ENCODE results near the gene SLAMF6. TPM values are rescaled to one million over a fixed set of nuclear protein-coding genes. Genes with fewer than 3 reads are reported as not detected.
"Not testable (repeated sequence)": the region's sequence is repeated elsewhere in the genome, so short reads cannot be mapped to it uniquely, and the experiment has no call there.

SLAMF6 gene
- total and polyA plus RNA-seq, 4 experiments from 2014 or later = 56.4 to 105 (median 78.0) TPM

GRCh38 chr1:160563230-160563629 lies 40.2 kb upstream of the SLAMF6 start:
- intact Hi-C loops (cut with micrococcal nuclease); H3K4me3 ChIP-seq (ENCODE audit: low read length in 2 of 2); H3K36me3 ChIP-seq (ENCODE audit: insufficient read depth, low read length); H3K27me3 ChIP-seq (ENCODE audit: insufficient read depth, low read length); H3K9me3 ChIP-seq (ENCODE audit: control insufficient read depth in 1 of 2, low read length in 2 of 2); DNase-seq; H3K27ac ChIP-seq (ENCODE audit: low read depth, low read length); H3K27me3 Mint-ChIP-seq: not testable (repeated sequence)
- H3K4me1 Mint-ChIP-seq = peaks cover 79 to 100% (median 87%) of the 10 kb centered on the region in 4 donors
- POLR2A ChIA-PET (ENCODE audit: partially characterized antibody) = interaction anchor here (1.1 to 24.0 kb wide), 5 partner anchors 10 to 66 kb away, joined by 3 to 639 read pairs (median 5); partner anchors contain the start of genes CD84 and SLAMF6
- peak overlapping the region in 5 of 8 donors; percentile 29 to 66 (median 43) for H3K4me3 Mint-ChIP-seq
- peaks cover 40 to 49% of the 10 kb centered on the region in 2 donors for H3K36me3 Mint-ChIP-seq
- H3K27ac Mint-ChIP-seq = peak overlapping the region in 6 of 7 donors; percentile 5 to 96 (median 70)
- CTCF ChIA-PET (ENCODE audit: partially characterized antibody) = interaction anchor here (1.3 to 5.5 kb wide), 3 partner anchors 13 to 18 kb away, joined by 3 to 35 read pairs (median 7); partner anchors contain the start of gene CD84
- H3K9me3 Mint-ChIP-seq = peaks cover 0 to 20% (median 8%) of the 10 kb centered on the region in 8 donors
- peaks cover 94% of the 10 kb centered on the region for H3K4me1 ChIP-seq (ENCODE audit: insufficient read depth, low read length)

- H3K27ac Mint-ChIP-seq = peak overlapping the region; percentile 19 to 96 (median 43)
- CTCF ChIA-PET (ENCODE audit: partially characterized antibody) = interaction anchor here (1.3 to 5.5 kb wide), 3 partner anchors 12 to 17 kb away, joined by 3 to 35 read pairs (median 7); partner anchors contain the start of gene CD84
- H3K27me3 ChIP-seq (ENCODE audit: insufficient read depth, low read length); DNase-seq; H3K9me3 ChIP-seq (ENCODE audit: control insufficient read depth in 1 of 2, low read length in 2 of 2); H3K27ac ChIP-seq (ENCODE audit: low read depth, low read length); H3K36me3 ChIP-seq (ENCODE audit: insufficient read depth, low read length); intact Hi-C loops (cut with micrococcal nuclease); H3K4me3 ChIP-seq (ENCODE audit: low read length in 2 of 2); H3K27me3 Mint-ChIP-seq: not testable (repeated sequence)
- peaks cover 94% of the 10 kb centered on the region for H3K4me1 ChIP-seq (ENCODE audit: insufficient read depth, low read length)
- H3K4me1 Mint-ChIP-seq = peaks cover 76 to 100% (median 86%) of the 10 kb centered on the region in 4 donors
- POLR2A ChIA-PET (ENCODE audit: partially characterized antibody) = interaction anchor here (1.1 to 24.0 kb wide), 3 partner anchors 10 to 40 kb away, joined by 3 to 639 read pairs (median 5); partner anchors contain the start of genes CD84 and SLAMF6
- peaks cover 40 to 49% of the 10 kb centered on the region in 2 donors for H3K36me3 Mint-ChIP-seq
- peaks cover 0 to 20% (median 8%) of the 10 kb centered on the region in 8 donors for H3K9me3 Mint-ChIP-seq
- H3K4me3 Mint-ChIP-seq = peak overlapping the region in 5 of 8 donors; percentile 4 to 66 (median 7)
Observed at GRCh38 chr1:160562745-160563144, 39.7 kb upstream of the SLAMF6 start.

- H3K27ac Mint-ChIP-seq = peak overlapping the region; percentile 84 to 98 (median 93)
- Histone ChIP-seq H3K36me3 (ENCODE audit: insufficient read depth, low read length) (no peaks in the 10 kb centered on the region), H3K9me3 (ENCODE audit: control insufficient read depth in 1 of 2, low read length in 2 of 2) (no peaks in the 10 kb centered on the region), H3K4me1 (ENCODE audit: insufficient read depth, low read length) (peaks cover 94% of the 10 kb centered on the region), H3K27me3 (ENCODE audit: insufficient read depth, low read length) (no peaks in the 10 kb centered on the region), H3K27ac (ENCODE audit: low read depth, low read length) (peak overlapping the region; percentile 54), H3K4me3 (ENCODE audit: low read length in 2 of 2) (peak overlapping the region in 1 of 2 donors; percentile 42)
- CTCF ChIA-PET (ENCODE audit: partially characterized antibody) = interaction anchor here (0.8 to 20.9 kb wide), 7 partner anchors 12 to 146 kb away, joined by 3 to 359 read pairs (median 31); partner anchors contain the start of gene CD84
- H3K36me3 Mint-ChIP-seq = peaks cover 35 to 44% of the 10 kb centered on the region in 2 donors
- no peaks in the 10 kb centered on the region for H3K27me3 Mint-ChIP-seq
- no peak for DNase-seq
- peak overlapping the region; percentile 78 to 92 (median 82) for H3K4me3 Mint-ChIP-seq
- intact Hi-C loops (cut with micrococcal nuclease) = loop anchor here (1.0 to 2.0 kb wide), 2 partner anchors 7 to 16 kb away; no protein-coding TSS in a partner anchor
- peaks cover 70 to 94% (median 79%) of the 10 kb centered on the region in 4 donors for H3K4me1 Mint-ChIP-seq
- POLR2A ChIA-PET (ENCODE audit: partially characterized antibody) = interaction anchor here (0.8 to 24.0 kb wide), 11 partner anchors 12 to 151 kb away, joined by 3 to 639 read pairs (median 4); partner anchors contain the start of genes CD48 and CD84
- H3K9me3 Mint-ChIP-seq = peaks cover 0 to 20% (median 8%) of the 10 kb centered on the region in 8 donors
Observed at GRCh38 chr1:160560806-160561205, 37.8 kb upstream of the SLAMF6 start.

DNA sequence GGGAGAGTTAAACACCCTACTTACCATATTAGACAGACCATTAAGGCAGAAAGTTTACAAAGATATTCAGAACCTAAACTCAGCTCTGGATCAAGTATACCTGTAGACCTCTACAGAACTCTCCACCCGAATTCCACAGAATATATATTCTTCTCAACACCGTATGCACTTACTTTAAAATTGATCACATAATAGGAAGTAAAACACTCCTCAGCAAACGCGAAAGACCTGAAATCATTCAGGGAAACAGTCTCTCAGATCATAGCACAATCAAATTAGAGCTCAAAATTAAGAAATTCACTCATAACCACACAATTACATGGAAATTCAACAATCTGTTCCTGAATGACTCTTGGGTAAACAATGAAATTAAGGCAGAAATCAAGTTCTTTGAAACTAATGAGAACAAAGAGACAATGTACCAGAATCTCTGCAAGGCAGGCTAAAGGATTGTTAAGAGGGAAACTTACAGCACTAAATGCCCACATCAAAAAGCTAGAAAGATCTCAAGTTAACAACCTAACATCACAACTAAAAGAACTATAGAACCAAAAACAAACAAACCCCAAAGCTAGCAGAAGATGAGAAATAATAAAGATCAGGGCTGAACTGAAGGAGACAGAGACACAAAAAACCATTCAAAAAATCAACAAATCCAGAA lies 37.1 kb upstream of the SLAMF6 start:
- DNase-seq = peak in 4 of 5 donors; percentile 49 to 60 (median 54)
- H3K36me3 Mint-ChIP-seq = peaks cover 32 to 42% of the 10 kb centered on the region in 2 donors
- Histone ChIP-seq H3K4me3 (ENCODE audit: low read length in 2 of 2) (peak overlapping the region; percentile 34 to 42), H3K4me1 (ENCODE audit: insufficient read depth, low read length) (peaks cover 93% of the 10 kb centered on the region), H3K9me3 (ENCODE audit: control insufficient read depth in 1 of 2, low read length in 2 of 2) (no peaks in the 10 kb centered on the region), H3K27me3 (ENCODE audit: insufficient read depth, low read length) (no peaks in the 10 kb centered on the region), H3K36me3 (ENCODE audit: insufficient read depth, low read length) (no peaks in the 10 kb centered on the region), H3K27ac (ENCODE audit: low read depth, low read length) (peak overlapping the region; percentile 54)
- CTCF ChIA-PET (ENCODE audit: partially characterized antibody) = interaction anchor here (0.8 to 20.9 kb wide), 8 partner anchors 11 to 147 kb away, joined by 3 to 359 read pairs (median 17); partner anchors contain the start of gene CD84
- POLR2A ChIA-PET (ENCODE audit: partially characterized antibody) = interaction anchor here (0.8 to 24.0 kb wide), 13 partner anchors 12 to 151 kb away, joined by 3 to 639 read pairs (median 4); partner anchors contain the start of genes CD48 and CD84
- peaks cover 66 to 93% (median 76%) of the 10 kb centered on the region in 4 donors for H3K4me1 Mint-ChIP-seq
- peak overlapping the region; percentile 84 to 98 (median 93) for H3K27ac Mint-ChIP-seq
- H3K9me3 Mint-ChIP-seq = peaks cover 0 to 20% (median 8%) of the 10 kb centered on the region in 8 donors
- no peaks in the 10 kb centered on the region for H3K27me3 Mint-ChIP-seq
- peak overlapping the region; percentile 78 to 92 (median 82) for H3K4me3 Mint-ChIP-seq
- intact Hi-C loops (cut with micrococcal nuclease) = loop anchor here (1.0 to 2.0 kb wide), 2 partner anchors 8 to 17 kb away; no protein-coding TSS in a partner anchor

GRCh38 chr1:160559437-160559836 lies 36.4 kb upstream of the SLAMF6 start:
- H3K9me3 ChIP-seq (ENCODE audit: control insufficient read depth in 1 of 2, low read length in 2 of 2); H3K27me3 ChIP-seq (ENCODE audit: insufficient read depth, low read length); H3K36me3 ChIP-seq (ENCODE audit: insufficient read depth, low read length); H3K27me3 Mint-ChIP-seq; DNase-seq: not testable (repeated sequence)
- Histone ChIP-seq H3K27ac (ENCODE audit: low read depth, low read length) (peak overlapping the region; percentile 54), H3K4me3 (ENCODE audit: low read length in 2 of 2) (peak overlapping the region; percentile 34 to 42), H3K4me1 (ENCODE audit: insufficient read depth, low read length) (peaks cover 85% of the 10 kb centered on the region)
- intact Hi-C loops (cut with micrococcal nuclease) = loop anchor here (2.0 kb wide), 1 partner anchor 19 kb away; no protein-coding TSS in a partner anchor
- Mint-ChIP-seq H3K27ac (peak overlapping the region; percentile 84 to 98 (median 93)), H3K4me1 (peaks cover 59 to 85% (median 69%) of the 10 kb centered on the region in 4 donors), H3K9me3 (peaks cover 0 to 20% (median 8%) of the 10 kb centered on the region in 8 donors), H3K36me3 (peaks cover 27 to 36% of the 10 kb centered on the region in 2 donors), H3K4me3 (peak overlapping the region; percentile 78 to 92 (median 82))
- POLR2A ChIA-PET (ENCODE audit: partially characterized antibody) = interaction anchor here (0.9 to 24.0 kb wide), 10 partner anchors 11 to 108 kb away, joined by 3 to 639 read pairs (median 5); partner anchors contain the start of genes CD84, SLAMF1 and SLAMF6
- CTCF ChIA-PET (ENCODE audit: partially characterized antibody) = interaction anchor here (0.8 to 20.9 kb wide), 8 partner anchors 8 to 50 kb away, joined by 3 to 359 read pairs (median 18); partner anchors contain the start of genes CD84 and SLAMF6

GRCh38 chr1:160558660-160559380 lies 35.8 kb upstream of the SLAMF6 start:
- Histone ChIP-seq H3K4me1 (ENCODE audit: insufficient read depth, low read length) (peaks cover 79% of the 10 kb centered on the region), H3K4me3 (ENCODE audit: low read length in 2 of 2) (peak overlapping the region; percentile 21 to 42), H3K36me3 (ENCODE audit: insufficient read depth, low read length) (peaks cover 4% of the 10 kb centered on the region), H3K9me3 (ENCODE audit: control insufficient read depth in 1 of 2, low read length in 2 of 2) (no peaks in the 10 kb centered on the region), H3K27ac (ENCODE audit: low read depth, low read length) (peak overlapping the region; percentile 54), H3K27me3 (ENCODE audit: insufficient read depth, low read length) (no peaks in the 10 kb centered on the region)
- Mint-ChIP-seq H3K27me3 (no peaks in the 10 kb centered on the region), H3K4me1 (peaks cover 56 to 80% (median 66%) of the 10 kb centered on the region in 4 donors), H3K4me3 (peak overlapping the region; percentile 78 to 92 (median 82)), H3K9me3 (peaks cover 0 to 20% (median 8%) of the 10 kb centered on the region in 8 donors), H3K27ac (peak overlapping the region; percentile 84 to 98 (median 93)), H3K36me3 (peaks cover 29 to 33% of the 10 kb centered on the region in 2 donors)
- POLR2A ChIA-PET (ENCODE audit: partially characterized antibody) = interaction anchor here (0.9 to 24.0 kb wide), 13 partner anchors 11 to 107 kb away, joined by 3 to 639 read pairs (median 4); partner anchors contain the start of genes CD84, SLAMF1 and SLAMF6
- no peak for DNase-seq
- CTCF ChIA-PET (ENCODE audit: partially characterized antibody) = interaction anchor here (0.9 to 20.9 kb wide), 6 partner anchors 8 to 50 kb away, joined by 3 to 359 read pairs (median 33); partner anchors contain the start of genes CD84 and SLAMF6
- intact Hi-C loops (cut with micrococcal nuclease) = loop anchor here (2.0 kb wide), 1 partner anchor 18 kb away; no protein-coding TSS in a partner anchor
